Nephron progenitor cell (in vitro differentiated cells): ENCODE results near the gene CCDC9.
A peak's percentile ranks its signal among the peaks of the same experiment; 100 is the strongest.

ENCODE experiments used
- DNase-seq: peaks from one replicate; pipeline ENCODE4 v3.0.0; 2021
- H3K27ac Mint-ChIP-seq: 2 replicates; pipeline ENCODE4 v1.8.0; 2021; ENCODE audit warnings: mild to moderate bottlenecking, moderate library complexity, mixed read lengths
- H3K27me3 Mint-ChIP-seq: 2 replicates; pipeline ENCODE4 v1.8.0; 2021; ENCODE audit warnings: mild to moderate bottlenecking, low read depth, mixed read lengths; ENCODE audit not compliant: poor library complexity
- H3K36me3 Mint-ChIP-seq: 2 replicates; pipeline ENCODE4 v1.8.0; 2021; ENCODE audit warnings: low read depth, mixed read lengths
- H3K4me1 Mint-ChIP-seq: 2 replicates; pipeline ENCODE4 v1.8.0; 2021; ENCODE audit warnings: mixed read lengths
- H3K4me3 Mint-ChIP-seq: 2 replicates; pipeline ENCODE4 v1.8.0; 2021; ENCODE audit warnings: mild to moderate bottlenecking, moderate library complexity, mixed read lengths
- H3K9me3 Mint-ChIP-seq: 2 replicates; pipeline ENCODE4 v1.8.0; 2021; ENCODE audit warnings: mild to moderate bottlenecking, moderate library complexity, mixed read lengths
- CTCF ChIP-seq: fragments of 200-600 bp; sonication (generic); IDR thresholded peaks from 2 replicates; pipeline ENCODE4 v1.5.0; 2021; ENCODE audit warnings: antibody characterized with exemption

The CCDC9 gene

DNA sequence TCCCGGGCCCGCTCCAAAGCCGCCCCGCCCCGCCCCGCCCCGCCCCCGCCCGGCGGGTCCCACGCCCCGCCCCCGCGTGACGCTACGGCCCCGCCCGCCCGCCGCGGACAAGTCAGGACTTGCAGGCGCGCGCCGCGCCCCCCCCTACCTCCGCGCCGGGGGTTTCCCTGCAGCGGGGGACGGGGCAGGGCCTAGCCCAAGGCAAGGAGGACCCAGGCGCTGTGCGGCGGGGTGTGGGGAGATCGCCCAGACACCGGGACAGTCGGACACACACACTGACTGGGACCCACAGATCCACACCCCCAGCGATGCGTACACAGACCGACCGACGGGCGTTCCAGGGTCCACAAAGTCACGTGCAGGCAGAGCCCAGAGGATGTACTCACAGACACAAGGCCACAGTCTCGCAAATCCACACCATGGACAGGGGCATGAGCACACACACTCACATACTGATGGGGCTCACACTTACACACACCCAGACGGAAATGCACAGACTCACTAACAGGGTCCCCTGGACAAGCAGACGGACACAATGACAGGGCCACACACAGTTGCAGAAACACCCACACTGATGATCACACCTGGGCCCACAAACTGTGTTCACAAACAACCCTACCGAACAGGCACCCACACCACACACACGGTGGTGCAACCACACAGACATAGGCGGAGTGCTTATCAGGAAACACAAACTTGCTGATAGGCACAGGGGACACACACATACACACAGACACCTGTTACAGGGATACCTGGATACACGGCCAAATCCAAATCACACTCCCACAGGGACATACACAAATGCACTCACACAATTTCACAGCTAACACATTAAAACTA lies 24.9 kb upstream of the CCDC9 start:
- Mint-ChIP-seq H3K4me1 (peaks cover 19% of the 10 kb centered on the region), H3K4me3 (peak overlapping the region; percentile 80), H3K36me3 (no peaks in the 10 kb centered on the region), H3K9me3 (no peaks in the 10 kb centered on the region), H3K27ac (peak overlapping the region; percentile 62), H3K27me3 (peaks cover 14% of the 10 kb centered on the region)
- no peak for TF ChIP-seq CTCF
- peak; percentile 93 for DNase-seq

DNA sequence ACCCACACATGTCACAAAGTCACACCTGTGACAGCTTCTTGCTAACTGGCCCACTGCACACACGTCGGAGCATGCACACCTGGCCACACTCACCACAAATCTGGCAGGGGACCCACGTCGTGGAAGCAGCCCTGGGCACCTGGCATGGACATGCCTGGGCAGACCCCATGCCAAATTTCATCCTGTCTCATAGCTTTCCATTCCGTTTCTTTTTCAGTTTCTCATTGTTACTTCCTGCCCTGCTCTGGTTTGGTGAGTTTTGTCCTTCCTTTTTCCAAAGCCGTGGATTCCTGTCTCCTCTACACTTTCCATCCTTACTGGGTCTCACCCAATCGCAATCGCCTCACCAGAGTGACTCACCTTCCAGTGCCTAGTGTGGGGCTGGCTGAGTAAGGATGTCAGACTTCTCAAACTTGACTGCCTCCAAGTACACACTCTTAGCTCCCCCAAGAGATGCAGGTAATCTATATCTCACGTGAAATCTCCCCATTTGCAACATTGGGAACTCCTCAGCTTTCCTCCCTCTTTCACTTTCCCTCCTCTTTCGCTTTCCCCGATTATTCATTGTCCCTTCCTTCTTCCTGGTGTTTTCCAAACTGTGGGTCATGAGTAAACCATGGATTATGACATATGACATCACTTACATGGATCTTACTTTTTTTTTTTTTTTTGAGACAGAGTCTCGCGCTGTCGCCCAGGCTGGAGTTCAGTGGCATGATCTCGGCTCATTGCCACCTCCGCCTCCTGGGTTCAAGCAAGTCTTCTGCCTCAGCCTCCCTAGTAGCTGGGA lies 23.7 kb upstream of the CCDC9 start:
- Mint-ChIP-seq H3K4me1 (peaks cover 19% of the 10 kb centered on the region), H3K4me3 (peak overlapping the region; percentile 80), H3K36me3 (no peaks in the 10 kb centered on the region), H3K27ac (peak overlapping the region; percentile 62), H3K27me3 (peaks cover 22% of the 10 kb centered on the region), H3K9me3 (no peaks in the 10 kb centered on the region)
- DNase-seq = no peak
- no peak for TF ChIP-seq CTCF

DNA sequence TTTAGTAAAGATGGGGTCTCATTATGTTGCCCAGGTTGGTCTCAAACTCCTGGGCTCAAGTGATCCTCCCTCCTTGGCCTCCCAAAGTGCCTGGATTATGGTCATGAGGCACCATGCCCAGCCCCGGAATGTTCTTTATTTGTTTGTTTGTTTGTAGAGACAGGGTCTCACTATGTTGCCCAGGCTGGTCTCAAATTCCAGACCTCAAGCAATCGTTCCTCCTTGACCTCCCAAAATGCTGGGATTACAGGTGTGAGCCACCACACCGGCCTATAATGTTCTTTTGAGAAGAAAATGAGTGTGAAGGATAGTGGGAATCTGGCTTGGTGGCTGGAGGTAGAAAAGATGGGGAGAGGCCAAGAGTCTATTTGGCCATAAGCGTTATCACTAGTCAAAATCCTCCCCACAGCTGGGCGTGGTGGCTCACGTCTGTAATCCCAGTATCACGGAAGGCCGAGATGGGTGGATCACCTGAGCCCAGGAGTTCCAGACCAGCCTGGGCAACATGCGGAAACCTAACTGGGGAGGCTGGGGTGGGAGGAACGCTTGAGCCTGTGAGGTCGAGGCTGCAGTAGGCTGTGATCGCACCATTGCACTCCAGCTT lies 20.2 kb upstream of the CCDC9 start:
- Mint-ChIP-seq H3K27me3 (peaks cover 40% of the 10 kb centered on the region), H3K4me1 (peaks cover 26% of the 10 kb centered on the region), H3K27ac (peak overlapping the region; percentile 62), H3K36me3 (no peaks in the 10 kb centered on the region), H3K9me3 (no peaks in the 10 kb centered on the region), H3K4me3 (no peak overlapping the region)
- DNase-seq = no peak
- TF ChIP-seq CTCF = no peak

DNA sequence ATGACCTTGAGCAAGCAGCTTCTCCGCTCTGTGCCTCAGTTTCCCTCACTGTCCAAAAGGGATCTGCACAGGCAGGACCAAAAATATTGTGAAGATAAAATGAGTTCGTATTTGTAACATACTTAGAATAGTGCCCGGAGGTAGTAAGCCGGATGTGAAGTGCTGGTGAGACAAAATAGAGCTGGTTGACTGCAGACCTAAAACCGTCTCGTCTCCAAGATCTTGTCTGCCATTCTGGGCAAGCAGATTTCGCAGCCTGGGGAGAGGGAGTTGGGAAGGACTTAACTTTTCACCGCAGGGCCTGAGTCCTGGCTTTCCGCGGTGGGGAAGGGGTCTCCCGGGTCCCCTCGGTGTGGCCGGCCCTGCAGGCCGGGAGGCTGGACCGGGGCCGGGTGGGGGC lies 17.2 kb upstream of the CCDC9 start:
- Mint-ChIP-seq H3K4me1 (peaks cover 7% of the 10 kb centered on the region), H3K9me3 (no peaks in the 10 kb centered on the region), H3K27ac (no peak overlapping the region), H3K27me3 (peaks cover 33% of the 10 kb centered on the region), H3K36me3 (no peaks in the 10 kb centered on the region), H3K4me3 (peak overlapping the region; percentile 78)
- TF ChIP-seq CTCF = no peak
- no peak for DNase-seq

DNA sequence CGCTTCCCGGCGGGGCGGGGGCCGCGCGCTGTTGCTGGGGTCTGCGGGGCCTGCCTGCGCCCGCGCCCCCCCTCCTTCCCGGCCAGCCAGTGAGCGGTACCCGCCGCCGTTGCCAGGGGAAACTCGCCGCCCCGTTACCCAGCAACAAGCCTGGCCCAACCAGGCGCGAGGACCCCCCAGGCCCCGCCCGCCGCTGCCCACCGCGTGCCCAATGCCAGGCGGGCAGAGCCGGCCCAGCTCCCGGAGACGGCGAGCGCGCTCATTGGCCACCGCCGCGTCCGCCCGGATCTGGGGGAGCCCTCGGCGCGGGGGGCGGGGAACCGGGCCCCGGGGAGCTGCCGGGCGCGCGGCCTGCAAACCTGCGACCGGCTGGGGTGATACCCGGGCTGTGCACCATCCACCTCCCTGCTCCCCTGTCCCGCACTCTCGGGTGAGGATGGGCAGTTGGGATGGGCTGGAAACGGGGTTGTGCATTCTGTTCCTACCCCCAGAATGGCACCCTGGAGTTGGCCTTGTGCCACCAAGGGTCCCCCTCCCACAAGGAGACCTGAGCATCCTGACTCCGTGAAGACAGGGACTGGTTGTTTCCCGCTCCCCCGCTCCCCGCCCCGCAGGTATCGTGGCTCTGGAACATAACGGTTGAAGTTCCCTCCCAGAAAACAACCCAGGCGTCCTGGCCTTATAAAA lies 16.6 kb upstream of the CCDC9 start:
- no peak for TF ChIP-seq CTCF
- Mint-ChIP-seq H3K36me3 (no peaks in the 10 kb centered on the region), H3K9me3 (no peaks in the 10 kb centered on the region), H3K4me1 (peaks cover 7% of the 10 kb centered on the region), H3K27me3 (peaks cover 38% of the 10 kb centered on the region), H3K27ac (no peak overlapping the region), H3K4me3 (peak overlapping the region; percentile 64)
- DNase-seq = peak; percentile 83
